ENCODE results near the gene HAO2. TPM values are rescaled to one million over a fixed set of nuclear protein-coding genes. Genes with fewer than 3 reads are reported as not detected.

Gene HAO2
- total and polyA plus RNA-seq, 4 donors = not detected

- ATAC-seq (ENCODE audit: insufficient read depth, low FRiP score) = no peak
- no peak overlapping the region for H3K4me3 ChIP-seq
- no peaks in the 10 kb centered on the region for H3K27me3 ChIP-seq (ENCODE audit: control insufficient read depth in 3 of 3, insufficient read depth in 3 of 3, low read length in 2 of 3)
- no peak overlapping the region for H3K9ac ChIP-seq (ENCODE audit: insufficient read depth in 1 of 2, low read length in 2 of 2)
- peaks cover 0 to 13% (median 5%) of the 10 kb centered on the region in 5 donors for H3K4me1 ChIP-seq (ENCODE audit: control insufficient read depth in 5 of 5, insufficient read depth in 5 of 5, low read length in 5 of 5)
- no peaks in the 10 kb centered on the region for H3K36me3 ChIP-seq (ENCODE audit: control insufficient read depth in 4 of 4, insufficient read depth in 4 of 4, low read length in 4 of 4)
- no peak for TF ChIP-seq CTCF (IDR thresholded peaks at IDR 0.05; ENCODE audit: control extremely low read depth, extremely low read depth)
- WGBS, 2 donors = 75 to 81% methylated on average over 1 of the region's 1 CpG
- DNase-seq = no peak
- H3K9me3 ChIP-seq (ENCODE audit: control insufficient read depth in 4 of 4, insufficient read depth in 3 of 4, low read length in 3 of 4) = peaks cover 0 to 1% (median 0%) of the 10 kb centered on the region in 4 donors
- H3K27ac ChIP-seq (ENCODE audit: low read depth in 1 of 2, low read length in 1 of 2) = no peak overlapping the region
Observed at GRCh38 chr1:119361205-119361604, 7.4 kb upstream of the HAO2 start.

GRCh38 chr1:119361620-119362344 is 6.8 kb upstream of the HAO2 start:
- no peak for TF ChIP-seq CTCF (IDR thresholded peaks at IDR 0.05; ENCODE audit: control extremely low read depth, extremely low read depth)
- peaks cover 0 to 13% (median 5%) of the 10 kb centered on the region in 5 donors for H3K4me1 ChIP-seq (ENCODE audit: control insufficient read depth in 5 of 5, insufficient read depth in 5 of 5, low read length in 5 of 5)
- no peak overlapping the region for H3K4me3 ChIP-seq
- no peak overlapping the region for H3K9ac ChIP-seq (ENCODE audit: insufficient read depth in 1 of 2, low read length in 2 of 2)
- no peaks in the 10 kb centered on the region for H3K9me3 ChIP-seq (ENCODE audit: control insufficient read depth in 4 of 4, insufficient read depth in 3 of 4, low read length in 3 of 4)
- H3K36me3 ChIP-seq (ENCODE audit: control insufficient read depth in 4 of 4, insufficient read depth in 4 of 4, low read length in 4 of 4) = no peaks in the 10 kb centered on the region
- WGBS, 2 donors = 80 to 87% methylated on average over 4 of the region's 4 CpGs
- H3K27ac ChIP-seq (ENCODE audit: low read depth in 1 of 2, low read length in 1 of 2) = no peak overlapping the region
- DNase-seq = no peak
- H3K27me3 ChIP-seq (ENCODE audit: control insufficient read depth in 3 of 3, insufficient read depth in 3 of 3, low read length in 2 of 3) = no peaks in the 10 kb centered on the region
- ATAC-seq (ENCODE audit: insufficient read depth, low FRiP score) = no peak

DNA sequence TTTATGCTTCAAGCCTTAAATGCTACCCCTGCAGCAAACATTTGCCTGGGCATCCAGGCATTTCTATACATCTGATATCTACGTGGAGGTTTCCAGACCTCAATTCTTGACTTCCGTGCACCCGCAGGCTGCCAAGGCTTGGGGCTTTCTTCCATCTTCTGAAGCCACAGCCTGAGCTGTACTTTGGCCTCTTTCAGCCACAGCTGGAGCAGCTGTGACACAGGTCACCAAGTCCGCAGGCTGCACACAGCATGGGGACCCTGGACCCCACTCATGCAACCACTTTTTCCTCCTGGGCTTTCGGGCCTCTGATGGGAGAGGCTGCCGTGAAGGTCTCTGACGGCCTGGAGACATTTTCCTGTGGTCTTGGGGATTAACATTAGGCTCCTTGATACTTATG is 5.4 kb upstream of the HAO2 start:
- no peak for DNase-seq

More for the DNA sequence above, 5.4 kb upstream of the HAO2 start:
- Histone ChIP-seq H3K4me1 (ENCODE audit: control insufficient read depth in 5 of 5, insufficient read depth in 5 of 5, low read length in 5 of 5) (peaks cover 0 to 7% (median 4%) of the 10 kb centered on the region in 5 donors), H3K9ac (ENCODE audit: insufficient read depth in 1 of 2, low read length in 2 of 2) (no peak overlapping the region), H3K27me3 (ENCODE audit: control insufficient read depth in 3 of 3, insufficient read depth in 3 of 3, low read length in 2 of 3) (no peaks in the 10 kb centered on the region), H3K4me3 (no peak overlapping the region), H3K27ac (ENCODE audit: low read depth in 1 of 2, low read length in 1 of 2) (no peak overlapping the region), H3K36me3 (ENCODE audit: control insufficient read depth in 4 of 4, insufficient read depth in 4 of 4, low read length in 4 of 4) (no peaks in the 10 kb centered on the region), H3K9me3 (ENCODE audit: control insufficient read depth in 4 of 4, insufficient read depth in 3 of 4, low read length in 3 of 4) (no peaks in the 10 kb centered on the region)
- TF ChIP-seq CTCF (IDR thresholded peaks at IDR 0.05; ENCODE audit: control extremely low read depth, extremely low read depth) = no peak
- 88 to 92% methylated on average over 7 of the region's 7 CpGs for WGBS, 2 donors
- no peak for ATAC-seq (ENCODE audit: insufficient read depth, low FRiP score)
